Ishikawa (cell line): ENCODE measurements around the gene CALN1.

Source experiments
- NFIC ChIP-seq: IDR thresholded peaks from 2 replicates; pipeline ENCODE4 v1.6.1; 2012
- ZBTB7A ChIP-seq: IDR thresholded peaks from 2 replicates; pipeline ENCODE4 v1.6.1; 2012; ENCODE audit warnings: low read depth
- TF ChIP-seq, protein P1 (sequence below): IDR thresholded peaks from 2 replicates; pipeline ENCODE4 v1.6.1; 2012; ENCODE audit warnings: low read depth, mild to moderate bottlenecking

DNA sequence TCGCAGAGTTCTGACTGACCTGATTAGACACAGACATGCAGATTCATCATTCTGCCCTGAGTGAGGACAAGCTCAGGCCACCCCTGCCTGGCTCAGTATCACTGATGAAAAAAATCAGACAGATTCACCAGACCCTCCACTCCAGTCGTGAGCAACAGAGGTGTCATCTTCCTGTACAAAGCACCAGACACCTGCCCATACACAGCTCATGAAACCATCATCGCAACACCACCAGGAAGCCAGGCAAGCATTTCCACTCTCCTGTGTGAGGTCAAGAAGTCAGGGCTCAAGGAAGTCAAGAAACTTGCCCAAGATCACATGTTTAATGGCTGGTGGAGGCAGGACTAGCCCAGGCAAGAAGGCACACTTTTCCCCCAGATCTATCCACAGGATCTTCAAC lies 163.0 kb downstream of the CALN1 start:
- TF ChIP-seq, protein P1, sequence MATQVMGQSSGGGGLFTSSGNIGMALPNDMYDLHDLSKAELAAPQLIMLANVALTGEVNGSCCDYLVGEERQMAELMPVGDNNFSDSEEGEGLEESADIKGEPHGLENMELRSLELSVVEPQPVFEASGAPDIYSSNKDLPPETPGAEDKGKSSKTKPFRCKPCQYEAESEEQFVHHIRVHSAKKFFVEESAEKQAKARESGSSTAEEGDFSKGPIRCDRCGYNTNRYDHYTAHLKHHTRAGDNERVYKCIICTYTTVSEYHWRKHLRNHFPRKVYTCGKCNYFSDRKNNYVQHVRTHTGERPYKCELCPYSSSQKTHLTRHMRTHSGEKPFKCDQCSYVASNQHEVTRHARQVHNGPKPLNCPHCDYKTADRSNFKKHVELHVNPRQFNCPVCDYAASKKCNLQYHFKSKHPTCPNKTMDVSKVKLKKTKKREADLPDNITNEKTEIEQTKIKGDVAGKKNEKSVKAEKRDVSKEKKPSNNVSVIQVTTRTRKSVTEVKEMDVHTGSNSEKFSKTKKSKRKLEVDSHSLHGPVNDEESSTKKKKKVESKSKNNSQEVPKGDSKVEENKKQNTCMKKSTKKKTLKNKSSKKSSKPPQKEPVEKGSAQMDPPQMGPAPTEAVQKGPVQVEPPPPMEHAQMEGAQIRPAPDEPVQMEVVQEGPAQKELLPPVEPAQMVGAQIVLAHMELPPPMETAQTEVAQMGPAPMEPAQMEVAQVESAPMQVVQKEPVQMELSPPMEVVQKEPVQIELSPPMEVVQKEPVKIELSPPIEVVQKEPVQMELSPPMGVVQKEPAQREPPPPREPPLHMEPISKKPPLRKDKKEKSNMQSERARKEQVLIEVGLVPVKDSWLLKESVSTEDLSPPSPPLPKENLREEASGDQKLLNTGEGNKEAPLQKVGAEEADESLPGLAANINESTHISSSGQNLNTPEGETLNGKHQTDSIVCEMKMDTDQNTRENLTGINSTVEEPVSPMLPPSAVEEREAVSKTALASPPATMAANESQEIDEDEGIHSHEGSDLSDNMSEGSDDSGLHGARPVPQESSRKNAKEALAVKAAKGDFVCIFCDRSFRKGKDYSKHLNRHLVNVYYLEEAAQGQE = no peak
- TF ChIP-seq NFIC = no peak
- TF ChIP-seq ZBTB7A = no peak
